ENCODE results near the gene TRAF6. TPM values are rescaled to one million over a fixed set of nuclear protein-coding genes. Genes with fewer than 3 reads are reported as not detected.

The TRAF6 gene
- polyA plus RNA-seq, 1 donor: 18.1 TPM

Other genes with a start within 250 kb of the TRAF6 start
- gene COMMD9, start 220.8 kb downstream of the TRAF6 start, polyA plus RNA-seq (ENCODE audit: insufficient read length): 64.3 TPM
- gene PRR5L, start 214.0 kb downstream of the TRAF6 start, polyA plus RNA-seq (ENCODE audit: insufficient read length): 8.4 TPM
- 6.1 TPM for gene RAG1, start 57.7 kb upstream of the TRAF6 start, polyA plus RNA-seq (ENCODE audit: insufficient read length)
- 39.7 TPM for gene IFTAP, start 84.2 kb upstream of the TRAF6 start, polyA plus RNA-seq (ENCODE audit: insufficient read length)
- gene RAG2, start 88.0 kb upstream of the TRAF6 start, polyA plus RNA-seq (ENCODE audit: insufficient read length): 0.28 TPM